Thyroid gland (tissue), 4 donors: ENCODE results near the gene GLT8D2. TPM values are rescaled to one million over a fixed set of nuclear protein-coding genes. Genes with fewer than 3 reads are reported as not detected.
"Not testable (repeated sequence)": the region's sequence is repeated elsewhere in the genome, so short reads cannot be mapped to it uniquely, and the experiment has no call there.

Experiments used
- DNase-seq, 2 donors: peaks; one replicate each; pipeline ENCODE4 v3.0.0-alpha.2; 2019
- H3K27ac ChIP-seq, 3 donors: fragments of 200-600 bp; sonication (generic); 1 replicate in 2 of 3; 2 replicates in 1 of 3; pipeline ENCODE4 v1.5.1; 2016 to 2019; ENCODE audit warnings: mild to moderate bottlenecking in 1 of 3, moderate library complexity in 1 of 3
- H3K27me3 ChIP-seq: fragments of 200-600 bp; sonication (generic); one replicate; pipeline ENCODE4 v1.5.1; 2019
- H3K36me3 ChIP-seq, 2 donors: fragments of 200-600 bp; sonication (generic); one replicate each; pipeline ENCODE4 v1.5.1; 2016 to 2019
- H3K4me1 ChIP-seq, 2 donors: fragments of 200-600 bp; sonication (generic); one replicate each; pipeline ENCODE4 v1.5.1; 2017 to 2019
- H3K4me3 ChIP-seq, 3 donors: fragments of 200-600 bp; sonication (generic); replicated peaks in 1 of 3; 1 replicate in 2 of 3; 2 replicates in 1 of 3; pipeline ENCODE4 v1.5.1; 2016; ENCODE audit warnings: mild to moderate bottlenecking in 1 of 3
- H3K9me3 ChIP-seq: fragments of 200-600 bp; sonication (generic); one replicate; pipeline ENCODE4 v1.5.1; 2017
- POLR2A ChIP-seq, 2 donors: fragments of 450-650 bp; IDR thresholded peaks; one replicate each; pipeline ENCODE4 v1.6.1; 2017; ENCODE audit warnings: antibody characterized with exemption in 2 of 2, mild to moderate bottlenecking in 2 of 2, moderate library complexity in 1 of 2
- WGBS, 2 donors: methylation state at CpG; one replicate each; pipeline ENCODE4 v1.1.5; 2017; 5-methylcytosine and 5-hydroxymethylcytosine counted together
- intact Hi-C: fragments of 100-400 bp; cut with DNase I; formaldehyde crosslinking; loops from one replicate; pipeline ENCODE4 v1.15.1; 2023
- total RNA-seq, 4 donors: library from RNA; depleted of rRNA; stranded (reverse); fragments of >200 nt; gene quantifications; one replicate each; pipeline ENCODE4 v1.2.3, GENCODE V29; 2016
- TF ChIP-seq, protein P1 (sequence below), 6 experiments: fragments of 200-600 bp in 3 of 6; fragments of 450-650 bp in 3 of 6; sonication (generic) in 3 of 6; IDR thresholded peaks; one replicate each; pipeline ENCODE4 v1.5.1; 2016 to 2019; ENCODE audit warnings: antibody characterized with exemption in 6 of 6, mild to moderate bottlenecking in 2 of 6, inconsistent platforms in 1 of 6, moderate library complexity in 1 of 6

Gene GLT8D2
- total RNA-seq, 4 donors from 2014 or later = 27.7 to 52.0 (median 34.3) TPM

GRCh38 chr12:104042580-104042979 lies 7.4 kb downstream of the GLT8D2 start:
- no peak for DNase-seq
- WGBS, 2 donors = 92% methylated on average over 1 of the region's 1 CpG
- TF ChIP-seq, protein P1, sequence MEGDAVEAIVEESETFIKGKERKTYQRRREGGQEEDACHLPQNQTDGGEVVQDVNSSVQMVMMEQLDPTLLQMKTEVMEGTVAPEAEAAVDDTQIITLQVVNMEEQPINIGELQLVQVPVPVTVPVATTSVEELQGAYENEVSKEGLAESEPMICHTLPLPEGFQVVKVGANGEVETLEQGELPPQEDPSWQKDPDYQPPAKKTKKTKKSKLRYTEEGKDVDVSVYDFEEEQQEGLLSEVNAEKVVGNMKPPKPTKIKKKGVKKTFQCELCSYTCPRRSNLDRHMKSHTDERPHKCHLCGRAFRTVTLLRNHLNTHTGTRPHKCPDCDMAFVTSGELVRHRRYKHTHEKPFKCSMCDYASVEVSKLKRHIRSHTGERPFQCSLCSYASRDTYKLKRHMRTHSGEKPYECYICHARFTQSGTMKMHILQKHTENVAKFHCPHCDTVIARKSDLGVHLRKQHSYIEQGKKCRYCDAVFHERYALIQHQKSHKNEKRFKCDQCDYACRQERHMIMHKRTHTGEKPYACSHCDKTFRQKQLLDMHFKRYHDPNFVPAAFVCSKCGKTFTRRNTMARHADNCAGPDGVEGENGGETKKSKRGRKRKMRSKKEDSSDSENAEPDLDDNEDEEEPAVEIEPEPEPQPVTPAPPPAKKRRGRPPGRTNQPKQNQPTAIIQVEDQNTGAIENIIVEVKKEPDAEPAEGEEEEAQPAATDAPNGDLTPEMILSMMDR (IDR thresholded peaks at IDR 0.05) = no peak
- no peak for TF ChIP-seq POLR2A (IDR thresholded peaks at IDR 0.05)
- Histone ChIP-seq H3K4me3 (no peak overlapping the region), H3K27ac (no peak overlapping the region), H3K36me3 (no peaks in the 10 kb centered on the region), H3K9me3 (no peaks in the 10 kb centered on the region), H3K4me1 (peaks cover 5 to 16% of the 10 kb centered on the region in 2 donors), H3K27me3 (no peaks in the 10 kb centered on the region)
- intact Hi-C loops = no loop called here

- H3K9me3 ChIP-seq, intact Hi-C loops, H3K4me1 ChIP-seq, H3K27ac ChIP-seq, H3K27me3 ChIP-seq, H3K4me3 ChIP-seq, H3K36me3 ChIP-seq, DNase-seq: not testable (repeated sequence)
- WGBS, 2 donors = 100% methylated on average over 1 of the region's 1 CpG
Measured at GRCh38 chr12:104039769-104040168, 10.2 kb downstream of the GLT8D2 start.

GRCh38 chr12:104036143-104036542 lies 13.8 kb downstream of the GLT8D2 start:
- H3K27ac ChIP-seq, DNase-seq, H3K36me3 ChIP-seq, H3K4me3 ChIP-seq, H3K4me1 ChIP-seq, H3K27me3 ChIP-seq, intact Hi-C loops, H3K9me3 ChIP-seq: not testable (repeated sequence)
- 89 to 95% methylated on average over 2 of the region's 2 CpGs for WGBS, 2 donors

DNA sequence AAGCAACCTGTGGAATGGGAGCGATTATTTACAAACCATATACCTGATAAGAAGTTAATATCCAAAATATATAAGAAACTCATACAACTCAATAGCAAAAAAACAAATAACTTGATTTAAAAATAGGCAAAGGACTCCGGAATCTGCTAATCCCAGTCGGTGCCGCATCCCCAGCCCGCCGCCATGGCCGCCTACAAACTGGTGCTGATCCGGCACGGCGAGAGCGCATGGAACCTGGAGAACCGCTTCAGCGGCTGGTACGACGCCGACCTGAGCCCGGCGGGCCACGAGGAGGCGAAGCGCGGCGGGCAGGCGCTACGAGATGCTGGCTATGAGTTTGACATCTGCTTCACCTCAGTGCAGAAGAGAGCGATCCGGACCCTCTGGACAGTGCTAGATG lies 19.4 kb downstream of the GLT8D2 start:
- H3K36me3 ChIP-seq, intact Hi-C loops, H3K4me3 ChIP-seq, DNase-seq, H3K9me3 ChIP-seq, H3K4me1 ChIP-seq, H3K27me3 ChIP-seq, H3K27ac ChIP-seq: not testable (repeated sequence)
- 90 to 91% methylated on average over 16 of the region's 27 CpGs for WGBS, 2 donors

DNA sequence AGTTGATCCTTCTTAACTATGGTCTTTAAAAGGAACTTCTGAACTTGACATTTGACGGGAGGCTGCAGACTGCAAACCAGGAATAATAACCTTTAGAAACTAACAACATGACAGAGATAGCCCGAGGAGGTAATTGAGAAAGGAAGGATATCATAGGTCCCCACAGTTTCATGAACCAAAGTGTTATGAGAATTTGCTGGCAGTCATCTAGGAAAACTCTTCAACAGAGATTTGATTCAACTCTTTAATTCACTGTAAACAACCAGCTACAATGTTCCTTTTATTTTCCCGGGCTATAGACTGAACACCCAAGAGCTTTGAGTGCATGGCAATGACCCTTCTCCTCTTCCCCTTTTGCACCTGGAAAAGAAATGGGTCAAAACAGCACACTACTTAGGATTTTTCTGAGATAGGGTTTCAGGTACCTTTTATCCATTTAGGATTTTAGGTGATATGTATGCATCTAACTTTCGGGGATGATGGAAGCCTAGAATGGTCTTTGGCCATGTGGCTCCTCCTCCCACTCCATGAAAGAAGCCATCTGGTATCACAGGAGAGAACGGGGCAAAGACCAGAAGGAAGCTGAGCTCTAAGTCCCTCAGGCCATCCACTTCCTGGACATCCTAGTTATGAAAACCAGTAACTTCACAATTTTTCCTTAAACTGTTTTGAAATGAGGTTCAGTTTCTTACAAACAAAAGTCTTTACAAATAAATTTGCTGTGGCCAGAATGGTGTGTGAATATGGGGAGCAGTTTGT lies 23.0 kb downstream of the GLT8D2 start:
- Histone ChIP-seq H3K4me3 (no peak overlapping the region), H3K4me1 (no peaks in the 10 kb centered on the region), H3K9me3 (no peaks in the 10 kb centered on the region), H3K36me3 (no peaks in the 10 kb centered on the region), H3K27me3 (no peaks in the 10 kb centered on the region), H3K27ac (no peak overlapping the region)
- TF ChIP-seq, protein P1 (IDR thresholded peaks at IDR 0.05) = no peak
- no peak for TF ChIP-seq POLR2A (IDR thresholded peaks at IDR 0.05)
- no peak for DNase-seq
- WGBS, 2 donors = 63 to 67% methylated on average over 5 of the region's 5 CpGs
- intact Hi-C loops = no loop called here

- H3K4me1 ChIP-seq = no peaks in the 10 kb centered on the region
- no peaks in the 10 kb centered on the region for H3K27me3 ChIP-seq
- no peak overlapping the region for H3K27ac ChIP-seq
- H3K9me3 ChIP-seq = no peaks in the 10 kb centered on the region
- H3K36me3 ChIP-seq = no peaks in the 10 kb centered on the region
- 94 to 100% methylated on average over 2 of the region's 2 CpGs for WGBS, 2 donors
- TF ChIP-seq, protein P1 (IDR thresholded peaks at IDR 0.05) = no peak
- TF ChIP-seq POLR2A (IDR thresholded peaks at IDR 0.05) = no peak
- DNase-seq = no peak
- no peak overlapping the region for H3K4me3 ChIP-seq
- intact Hi-C loops = no loop called here
Measured at GRCh38 chr12:104025771-104026170, 24.2 kb downstream of the GLT8D2 start.
